Measurements from ENCODE around the gene OMP.
A peak's percentile ranks its signal among the peaks of the same experiment; 100 is the strongest.

- TF ChIP-seq CTCF (IDR thresholded peaks at IDR 0.05; ENCODE audit: insufficient read depth, low read length) (peak; percentile 34), GABPA (IDR thresholded peaks at IDR 0.05; ENCODE audit: low read depth) (no peak), POLR2AphosphoS5 (IDR thresholded peaks at IDR 0.05; ENCODE audit: low read depth) (no peak), REST (IDR thresholded peaks at IDR 0.05; ENCODE audit: insufficient replicate concordance, low read depth) (no peak), SPI1 (IDR thresholded peaks at IDR 0.05; ENCODE audit: borderline replicate concordance, low read depth) (no peak)
Measured at GRCh38 chr11:77101043-77101537, 1.6 kb upstream of the OMP start.

All from HL-60 (cell line).